K562 (cell line): ENCODE results near the gene MSMO1. TPM values are rescaled to one million over a fixed set of nuclear protein-coding genes. Genes with fewer than 3 reads are reported as not detected.

Experiments used
- ATF3 ChIP-seq, 2 experiments: fragments of 450-650 bp in 1 of 2; sonication (generic) in 1 of 2; formaldehyde crosslinking in 1 of 2; IDR thresholded peaks in 1 of 2; conservative IDR thresholded peaks in 1 of 2; 2 replicates each; pipeline versions ENCODE4 v1.6.1 to v1.8.1; 2016 to 2023; ENCODE audit warnings: mild to moderate bottlenecking in 2 of 2, moderate library complexity in 2 of 2, inconsistent platforms in 1 of 2, missing genetic modification reagents in 1 of 2
- ATF7 ChIP-seq: fragments of 450-650 bp; IDR thresholded peaks from 2 replicates; pipeline ENCODE4 v1.7.1; 2014; ENCODE audit warnings: mild to moderate bottlenecking, moderate library complexity
- CBFA2T2 ChIP-seq: fragments of 450-650 bp; conservative IDR thresholded peaks from 2 replicates; pipeline ENCODE4 v1.6.1; 2017; ENCODE audit warnings: mild to moderate bottlenecking
- CBFA2T3 ChIP-seq: fragments of 450-650 bp; IDR thresholded peaks from 2 replicates; pipeline ENCODE4 v1.6.1; 2017
- CEBPG ChIP-seq, 3 experiments: fragments of 200-800 bp in 1 of 3; sonication (Bioruptor generic) in 1 of 3; sonication (generic) in 1 of 3; formaldehyde crosslinking in 1 of 3; IDR thresholded peaks in 2 of 3; conservative IDR thresholded peaks in 1 of 3; 2 replicates each; pipeline versions ENCODE4 v1.6.1 to v1.8.0; 2016 to 2022; ENCODE audit warnings: missing compliant biosample characterization in 2 of 3, missing genetic modification characterization in 2 of 3, mild to moderate bottlenecking in 1 of 3, missing genetic modification reagents in 1 of 3
- CREM ChIP-seq: IDR thresholded peaks from 2 replicates; pipeline ENCODE4 v1.6.1; 2014; ENCODE audit warnings: antibody characterized with exemption, low read depth
- DMBX1 ChIP-seq: fragments of 250-450 bp; sonication (Bioruptor Pico); IDR thresholded peaks from 2 replicates; pipeline ENCODE4 v1.8.0; 2022; ENCODE audit warnings: inconsistent platforms, mild to moderate bottlenecking, moderate library complexity, borderline replicate concordance
- DPF2 ChIP-seq: fragments of 450-650 bp; IDR thresholded peaks from 2 replicates; pipeline ENCODE4 v1.6.1; 2016
- EGR1 ChIP-seq: fragments of 450-650 bp; conservative IDR thresholded peaks from 2 replicates; pipeline ENCODE4 v1.6.1; 2017; ENCODE audit warnings: mild to moderate bottlenecking
- EP300 ChIP-seq: IDR thresholded peaks from 2 replicates; pipeline ENCODE4 v1.6.1; 2012; ENCODE audit warnings: low read length, improper control_type of control experiment
- ETV1 ChIP-seq: fragments of 450-650 bp; conservative IDR thresholded peaks from 2 replicates; pipeline ENCODE4 v1.6.1; 2016; ENCODE audit warnings: missing genetic modification characterization, control low read depth, low read depth, missing compliant biosample characterization
- ETV5 ChIP-seq: sonication (generic); formaldehyde crosslinking; IDR thresholded peaks from 2 replicates; pipeline ENCODE4 v1.4.0; 2020; ENCODE audit warnings: low read depth, mild to moderate bottlenecking, missing genetic modification reagents
- JUND ChIP-seq, 2 experiments: IDR thresholded peaks; 2 replicates in 1 of 2; 3 replicates in 1 of 2; pipeline ENCODE4 v1.6.1; 2011; ENCODE audit warnings: borderline replicate concordance in 2 of 2, low read depth in 2 of 2, low read length in 2 of 2, improper control_type of control experiment in 1 of 2, missing biosample characterization in 1 of 2, missing genetic modification characterization in 1 of 2, missing genetic modification reagents in 1 of 2
- MXI1 ChIP-seq: IDR thresholded peaks from 2 replicates; pipeline ENCODE4 v1.6.1; 2011; ENCODE audit warnings: low read depth, mild to moderate bottlenecking, improper control_type of control experiment, low read length
- MYNN ChIP-seq, 2 experiments: sonication (generic); formaldehyde crosslinking in 1 of 2; IDR thresholded peaks; 2 replicates each; pipeline versions ENCODE4 v1.5.0 to v1.6.1; 2016 to 2020; ENCODE audit warnings: antibody characterized with exemption in 1 of 2, missing genetic modification reagents in 1 of 2
- OTX1 ChIP-seq: fragments of 450-650 bp; formaldehyde crosslinking; IDR thresholded peaks from 2 replicates; pipeline ENCODE4 v1.4.0; 2022; ENCODE audit warnings: mild to moderate bottlenecking
- POLR2A ChIP-seq: fragments of 450-650 bp; conservative IDR thresholded peaks from 2 replicates; pipeline ENCODE4 v1.6.1; 2016
- RCOR1 ChIP-seq, 2 experiments: IDR thresholded peaks; 2 replicates each; pipeline ENCODE4 v1.6.1; 2012; ENCODE audit warnings: low read depth in 2 of 2, low read length in 2 of 2, borderline replicate concordance in 1 of 2, improper control_type of control experiment in 1 of 2
- TEAD1 ChIP-seq, 2 experiments: fragments of 450-650 bp in 1 of 2; sonication (generic) in 1 of 2; formaldehyde crosslinking; IDR thresholded peaks; 2 replicates each; pipeline versions ENCODE4 v1.4.0 to v1.8.0; 2020 to 2022; ENCODE audit warnings: mild to moderate bottlenecking in 2 of 2, missing genetic modification reagents in 1 of 2
- ZC3H4 ChIP-seq: sonication (generic); formaldehyde crosslinking; IDR thresholded peaks from 2 replicates; pipeline ENCODE4 v1.9.0; 2021; ENCODE audit warnings: missing genetic modification reagents, borderline replicate concordance
- ZFP1 ChIP-seq: fragments of 450-650 bp; formaldehyde crosslinking; IDR thresholded peaks from 2 replicates; pipeline ENCODE4 v1.4.0; 2020; ENCODE audit warnings: mild to moderate bottlenecking, mixed read lengths
- ZNF184 ChIP-seq: sonication (generic); formaldehyde crosslinking; IDR thresholded peaks from 2 replicates; pipeline ENCODE4 v1.5.0; 2020; ENCODE audit warnings: missing genetic modification reagents
- ZNF280A ChIP-seq: fragments of 450-650 bp; IDR thresholded peaks from 2 replicates; pipeline ENCODE4 v1.6.1; 2018; ENCODE audit warnings: mild to moderate bottlenecking, low read depth; ENCODE audit not compliant: partially characterized antibody
- ZNF395 ChIP-seq: fragments of 200-800 bp; sonication (Bioruptor generic); IDR thresholded peaks from 2 replicates; pipeline ENCODE4 v1.6.1; 2017; ENCODE audit warnings: missing genetic modification characterization, missing compliant biosample characterization
- polyA plus RNA-seq, 8 experiments: library from polyadenylated mRNA; depleted of rRNA in 4 of 8; stranded (reverse) in 5 of 8; unstranded in 3 of 8; fragments of >200 nt; fragmentation: Nextera tagmentation in 2 of 8; fragmentation: Illumina TruSeq in 1 of 8; extraction: Ambion mirVana in 2 of 8; extraction: Trizol in 1 of 8; gene quantifications; 2 replicates each; pipeline versions ENCODE4 v1.2.1 to v1.2.3, GENCODE V29; 2011 to 2014; ENCODE audit warnings: inconsistent platforms in 1 of 8, missing spikeins in 1 of 8
- total RNA-seq, 7 experiments: library from RNA; depleted of rRNA in 6 of 7; stranded (reverse); fragments of >200 nt in 6 of 7; fragmentation: Illumina TruSeq in 2 of 7; extraction: Trizol in 2 of 7; gene quantifications; 2 replicates each; pipeline versions ENCODE4 v1.2.1 to v1.2.3, GENCODE V29; 2011 to 2021; ENCODE audit warnings: low replicate concordance in 1 of 7

The MSMO1 gene
- total and polyA plus RNA-seq, 9 of the 15 experiments (the other 6 are each of a cell fraction or from before 2014, with no cell fraction given), result 32.0 to 172 (median 63.5) TPM

GRCh38 chr4:165325732-165326512, 1.5 kb upstream of the MSMO1 start (continued):
- TF ChIP-seq MYNN (IDR thresholded peaks at IDR 0.05) (0 out of 2 replicates have a peak, but pooled peaks have one; percentile 64), MYNN (CRISPR knock-in tag; IDR thresholded peaks at IDR 0.05) (no peak), ATF7 (peak; percentile 70), CBFA2T2 (0 out of 2 replicates have a peak, but pooled peaks have one; percentile 20), RCOR1 (IDR thresholded peaks at IDR 0.05; ENCODE audit: borderline replicate concordance in 1 of 2, low read depth in 2 of 2, low read length in 2 of 2) (peak in 1 of 2 experiments; percentile 79; a peak in 1 of 4 replicates), ZNF184 (CRISPR knock-in tag) (no peak), CREM (0 out of 2 replicates have a peak, but pooled peaks have one; percentile 3), EGR1 (no peak), JUND (IDR thresholded peaks at IDR 0.05; ENCODE audit: borderline replicate concordance, low read depth, low read length) (peak; percentile 90), JUND (tag; IDR thresholded peaks at IDR 0.05; ENCODE audit: borderline replicate concordance, low read depth, low read length) (peak; percentile 92; the same call in 2 of the 3 replicates), OTX1 (no peak), ZC3H4 (no peak), DPF2 (peak; percentile 91), ZNF395 (CRISPR knock-in tag) (no peak; the same call in 1 of the 2 replicates), ETV5 (CRISPR knock-in tag) (peak; percentile 51; the same call in 1 of the 2 replicates), CBFA2T3 (peak; percentile 64), ETV1 (0 out of 2 replicates have a peak, but pooled peaks have one; percentile 22), DMBX1 (CRISPR knock-in tag) (0 out of 2 replicates have a peak, but pooled peaks have one; percentile 19), TEAD1 (CRISPR knock-in tag; IDR thresholded peaks at IDR 0.05) (peak; percentile 42 to 80; a peak in 3 of 4 replicates), CEBPG (CRISPR knock-in tag; IDR thresholded peaks at IDR 0.05) (0 out of 2 replicates have a peak, but pooled peaks have one; percentile 43), CEBPG (tag; conservative IDR thresholded peaks at IDR 0.05 in 1 of 2, IDR thresholded peaks at IDR 0.05 in 1 of 2) (peak; percentile 71 to 73), ZNF280A (peak; percentile 16), POLR2A (no peak), ZFP1 (no peak), MXI1 (no peak), ATF3 (IDR thresholded peaks at IDR 0.05) (peak; percentile 93), ATF3 (CRISPR knock-in tag; conservative IDR thresholded peaks at IDR 0.05) (no peak), EP300 (peak; percentile 82)
